Measurements from ENCODE around the gene DDX10. TPM values are rescaled to one million over a fixed set of nuclear protein-coding genes. Genes with fewer than 3 reads are reported as not detected.

DDX10 gene
- total RNA-seq, 1 experiment from 2014 or later: 48.3 TPM

- H2BK20ac ChIP-seq (ENCODE audit: low read depth, low read length, poor library complexity, severe bottlenecking): no peak overlapping the region
- no peak overlapping the region for H3K4me3 Mint-ChIP-seq
- no peak overlapping the region for H3K4me2 ChIP-seq (ENCODE audit: insufficient read depth, insufficient read length, low read length)
- H3K27me3 Mint-ChIP-seq (ENCODE audit: low read depth): peaks cover 2% of the 10 kb centered on the region; the same call in 1 of the 2 replicates
- H2AK5ac ChIP-seq (ENCODE audit: insufficient read length, low read length): no peak overlapping the region
- peaks cover 0 to 4% of the 10 kb centered on the region in 2 experiments; a peak in 1 of 4 replicates for H3K4me1 Mint-ChIP-seq
- H3K4me1 ChIP-seq (ENCODE audit: insufficient read depth, low read length): no peaks in the 10 kb centered on the region
- H4K8ac ChIP-seq (replicated peaks; ENCODE audit: insufficient read length, low read depth, low read length): no peak overlapping the region
- no peaks in the 10 kb centered on the region for H3K79me1 ChIP-seq (ENCODE audit: insufficient read depth, low read depth, low read length, poor library complexity, severe bottlenecking)
- no peaks in the 10 kb centered on the region for H4K20me1 ChIP-seq (ENCODE audit: control insufficient read depth, insufficient read depth, insufficient read length)
- H3K56ac ChIP-seq (ENCODE audit: insufficient read length, low read depth, low read length): no peak overlapping the region
- no CpG with 5 or more reads among the region's 2 CpGs for WGBS (ENCODE audit: extremely low coverage, insufficient read length, low lambda C conversion rate)
- H3K36me3 Mint-ChIP-seq (ENCODE audit: insufficient read depth in 1 of 3, low read depth in 3 of 3): no peaks in the 10 kb centered on the region; a peak in 1 of 7 replicates
- H3K23me2 ChIP-seq (ENCODE audit: insufficient read length, low read depth, low read length, poor library complexity, severe bottlenecking): no peaks in the 10 kb centered on the region
- no peak overlapping the region; a peak in 1 of 7 replicates for H3K27ac Mint-ChIP-seq
- no peak overlapping the region for H3K14ac ChIP-seq (ENCODE audit: insufficient read depth, low read length)
- H2BK120ac ChIP-seq (ENCODE audit: low read depth, low read length, poor library complexity, severe bottlenecking): no peak overlapping the region
- no peaks in the 10 kb centered on the region; a peak in 1 of 5 replicates for H3K9me3 Mint-ChIP-seq
- no peak overlapping the region for H2AFZ ChIP-seq (ENCODE audit: low read length)
- H3K4ac ChIP-seq (ENCODE audit: low read depth, low read length): no peak overlapping the region
- TF ChIP-seq, protein P1, sequence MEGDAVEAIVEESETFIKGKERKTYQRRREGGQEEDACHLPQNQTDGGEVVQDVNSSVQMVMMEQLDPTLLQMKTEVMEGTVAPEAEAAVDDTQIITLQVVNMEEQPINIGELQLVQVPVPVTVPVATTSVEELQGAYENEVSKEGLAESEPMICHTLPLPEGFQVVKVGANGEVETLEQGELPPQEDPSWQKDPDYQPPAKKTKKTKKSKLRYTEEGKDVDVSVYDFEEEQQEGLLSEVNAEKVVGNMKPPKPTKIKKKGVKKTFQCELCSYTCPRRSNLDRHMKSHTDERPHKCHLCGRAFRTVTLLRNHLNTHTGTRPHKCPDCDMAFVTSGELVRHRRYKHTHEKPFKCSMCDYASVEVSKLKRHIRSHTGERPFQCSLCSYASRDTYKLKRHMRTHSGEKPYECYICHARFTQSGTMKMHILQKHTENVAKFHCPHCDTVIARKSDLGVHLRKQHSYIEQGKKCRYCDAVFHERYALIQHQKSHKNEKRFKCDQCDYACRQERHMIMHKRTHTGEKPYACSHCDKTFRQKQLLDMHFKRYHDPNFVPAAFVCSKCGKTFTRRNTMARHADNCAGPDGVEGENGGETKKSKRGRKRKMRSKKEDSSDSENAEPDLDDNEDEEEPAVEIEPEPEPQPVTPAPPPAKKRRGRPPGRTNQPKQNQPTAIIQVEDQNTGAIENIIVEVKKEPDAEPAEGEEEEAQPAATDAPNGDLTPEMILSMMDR (conservative IDR thresholded peaks at IDR 0.05): no peak
- DNase-seq: no peak
- no peak overlapping the region for H2BK15ac ChIP-seq (ENCODE audit: low read depth, low read length)
- H4K91ac ChIP-seq (ENCODE audit: insufficient read length, low read depth, low read length): no peak overlapping the region
- no peak overlapping the region for H3K9ac ChIP-seq (ENCODE audit: extremely low read depth, insufficient read length, low read length)
- H3K79me2 ChIP-seq (ENCODE audit: insufficient read depth, low read length): no peaks in the 10 kb centered on the region
- H3T11ph ChIP-seq (ENCODE audit: low read length): no peak overlapping the region
- no peak overlapping the region for H2BK5ac ChIP-seq (ENCODE audit: insufficient read length, low read length)
- H3K27ac ChIP-seq (ENCODE audit: insufficient read length, low read depth, low read length): no peak overlapping the region
- no peak overlapping the region for H2BK12ac ChIP-seq (ENCODE audit: insufficient read length, low read depth, low read length)
- no peak overlapping the region for H3K23ac ChIP-seq (ENCODE audit: insufficient read length, low read depth, low read length)
- H3K9me3 ChIP-seq (ENCODE audit: control insufficient read depth, low read depth, low read length): no peaks in the 10 kb centered on the region
- no peak overlapping the region for H3K18ac ChIP-seq (ENCODE audit: insufficient read length, low read depth, low read length)
- H4K5ac ChIP-seq (ENCODE audit: insufficient read length, low read depth, low read length): no peak overlapping the region
- no peaks in the 10 kb centered on the region for H3K27me3 ChIP-seq (ENCODE audit: insufficient read depth, low read length)
Observed at GRCh38 chr11:108975026-108975425, 310.2 kb downstream of the DDX10 start.
